GM12878 (cell line): ENCODE results near the gene ZNF888. TPM values are rescaled to one million over a fixed set of nuclear protein-coding genes. Genes with fewer than 3 reads are reported as not detected.

Experiments
- BCL3 ChIP-seq: IDR thresholded peaks from 2 replicates; pipeline ENCODE4 v1.6.1; 2011; ENCODE audit warnings: borderline replicate concordance, low read depth, mild to moderate bottlenecking, moderate library complexity, low read length; ENCODE audit not compliant: insufficient read depth, poor library complexity, severe bottlenecking
- BCLAF1 ChIP-seq: fragments of 450-650 bp; IDR thresholded peaks from 2 replicates; pipeline ENCODE4 v1.6.1; 2017; ENCODE audit warnings: antibody characterized with exemption, mild to moderate bottlenecking, moderate library complexity
- CHD1 ChIP-seq: IDR thresholded peaks from 2 replicates; pipeline ENCODE4 v1.6.1; 2012; ENCODE audit warnings: low read depth, low read length, improper control_type of control experiment
- CHD2 ChIP-seq: IDR thresholded peaks from 2 replicates; pipeline ENCODE4 v1.6.1; 2011; ENCODE audit warnings: low read depth, low read length, improper control_type of control experiment, borderline replicate concordance
- CUX1 ChIP-seq: IDR thresholded peaks from 2 replicates; pipeline ENCODE4 v1.6.1; 2012; ENCODE audit warnings: improper control_type of control experiment, low read depth, low read length; ENCODE audit not compliant: insufficient replicate concordance
- EGR1 ChIP-seq, 2 experiments: IDR thresholded peaks; 1 replicate in 1 of 2; 2 replicates in 1 of 2; pipeline ENCODE4 v1.6.1; 2011 to 2012; ENCODE audit warnings: low read depth in 2 of 2, low read length in 2 of 2, borderline replicate concordance in 1 of 2, mild to moderate bottlenecking in 1 of 2, moderate library complexity in 1 of 2
- EP300 ChIP-seq, 2 experiments: fragments of 150-350 bp in 1 of 2; IDR thresholded peaks; 2 replicates each; pipeline ENCODE4 v1.6.1; 2011 to 2012; ENCODE audit warnings: low read depth in 2 of 2, low read length in 2 of 2, borderline replicate concordance in 1 of 2, improper control_type of control experiment in 1 of 2, inconsistent platforms in 1 of 2; ENCODE audit not compliant: control insufficient read depth in 1 of 2
- GABPA ChIP-seq: IDR thresholded peaks from 2 replicates; pipeline ENCODE4 v1.6.1; 2014; ENCODE audit warnings: antibody characterized with exemption, low read depth, mild to moderate bottlenecking, inconsistent platforms
- JUND ChIP-seq: IDR thresholded peaks from 2 replicates; pipeline ENCODE4 v1.6.1; 2012; ENCODE audit warnings: low read depth, mild to moderate bottlenecking, low read length, improper control_type of control experiment, moderate library complexity
- MTA2 ChIP-seq: fragments of 450-650 bp; IDR thresholded peaks from 2 replicates; pipeline ENCODE4 v1.6.1; 2016; ENCODE audit warnings: low read depth, mild to moderate bottlenecking, moderate library complexity
- NR2C1 ChIP-seq: fragments of 450-650 bp; IDR thresholded peaks from 2 replicates; pipeline ENCODE4 v1.6.1; 2017; ENCODE audit warnings: antibody characterized with exemption, mild to moderate bottlenecking, moderate library complexity
- RCOR1 ChIP-seq: conservative IDR thresholded peaks from 2 replicates; pipeline ENCODE4 v1.6.1; 2012; ENCODE audit warnings: low read depth, low read length, improper control_type of control experiment
- RFX5 ChIP-seq: IDR thresholded peaks from 2 replicates; pipeline ENCODE4 v1.6.1; 2011; ENCODE audit warnings: low read depth, low read length, improper control_type of control experiment
- SP1 ChIP-seq: IDR thresholded peaks from one replicate; pipeline ENCODE4 v1.6.1; 2011; ENCODE audit warnings: low read depth, low read length
- SPI1 ChIP-seq: IDR thresholded peaks from 2 replicates; pipeline ENCODE4 v1.6.1; 2011; ENCODE audit warnings: low read depth, mild to moderate bottlenecking, low read length, moderate library complexity, borderline replicate concordance; ENCODE audit not compliant: insufficient read depth
- YBX1 ChIP-seq: fragments of 450-650 bp; IDR thresholded peaks from 2 replicates; pipeline ENCODE4 v1.6.1; 2016; ENCODE audit warnings: antibody characterized with exemption
- ZBTB33 ChIP-seq: fragments of 450-650 bp; IDR thresholded peaks from 2 replicates; pipeline ENCODE4 v1.6.1; 2017; ENCODE audit warnings: mild to moderate bottlenecking
- polyA plus RNA-seq, 11 experiments: library from polyadenylated mRNA; depleted of rRNA in 4 of 11; unstranded in 6 of 11; stranded (reverse) in 5 of 11; fragments of >200 nt; fragmentation: Nextera tagmentation in 4 of 11; fragmentation: Illumina TruSeq in 1 of 11; extraction: Ambion mirVana in 4 of 11; extraction: Trizol in 1 of 11; gene quantifications; 1 replicate in 1 of 11; 2 replicates in 10 of 11; pipeline versions ENCODE4 v1.2.1 to v1.2.3, GENCODE V29; 2011 to 2016; ENCODE audit warnings: inconsistent platforms in 2 of 11, missing spikeins in 2 of 11, low read depth in 1 of 11
- total RNA-seq, 4 experiments: library from RNA; depleted of rRNA in 3 of 4; stranded (reverse); fragments of >200 nt in 3 of 4; fragmentation: Illumina TruSeq in 1 of 4; extraction: Trizol in 1 of 4; gene quantifications; 2 replicates each; pipeline versions ENCODE4 v1.2.1 to v1.2.3, GENCODE V29; 2013 to 2021

The ZNF888 gene
- total and polyA plus RNA-seq, 10 of the 15 experiments (the other 5 are each of a cell fraction or from before 2014, with no cell fraction given), result 0.26 to 4.3 (median 2.7) TPM

- TF ChIP-seq BCLAF1, result no peak
- no peak for TF ChIP-seq CUX1
- peak; percentile 67 for TF ChIP-seq SPI1
- no peak for TF ChIP-seq CHD2
- no peak for TF ChIP-seq GABPA
- no peak for TF ChIP-seq RCOR1
- no peak for TF ChIP-seq NR2C1
- peak; percentile 31; the same call in 1 of the 2 replicates for TF ChIP-seq JUND
- TF ChIP-seq MTA2, result peak; percentile 40; the same call in 1 of the 2 replicates
- TF ChIP-seq SP1, result no peak
- TF ChIP-seq EGR1 (IDR thresholded peaks at IDR 0.05; ENCODE audit: borderline replicate concordance in 1 of 2, low read depth in 2 of 2, low read length in 2 of 2), result no peak
- no peak for TF ChIP-seq ZBTB33
- no peak for TF ChIP-seq CHD1
- TF ChIP-seq YBX1, result no peak
- TF ChIP-seq RFX5, result no peak
- TF ChIP-seq BCL3, result no peak
- TF ChIP-seq EP300 (IDR thresholded peaks at IDR 0.05; ENCODE audit: borderline replicate concordance in 1 of 2, control insufficient read depth in 1 of 2, low read depth in 2 of 2, low read length in 2 of 2), result 0 out of 4 replicates have a peak, but pooled peaks of 1 of the 2 experiments have one; percentile 26
Observed at GRCh38 chr19:52936151-52936953, 13.1 kb upstream of the ZNF888 start (continued).
